ENCODE data around the gene TDRD12. TPM values are rescaled to one million over a fixed set of nuclear protein-coding genes. Genes with fewer than 3 reads are reported as not detected.

Gene TDRD12
- total RNA-seq, 5 donors from 2014 or later (not counting 1 experiment from before 2014, with no cell fraction given), result 0.36 to 1.0 (median 0.63) TPM

DNA sequence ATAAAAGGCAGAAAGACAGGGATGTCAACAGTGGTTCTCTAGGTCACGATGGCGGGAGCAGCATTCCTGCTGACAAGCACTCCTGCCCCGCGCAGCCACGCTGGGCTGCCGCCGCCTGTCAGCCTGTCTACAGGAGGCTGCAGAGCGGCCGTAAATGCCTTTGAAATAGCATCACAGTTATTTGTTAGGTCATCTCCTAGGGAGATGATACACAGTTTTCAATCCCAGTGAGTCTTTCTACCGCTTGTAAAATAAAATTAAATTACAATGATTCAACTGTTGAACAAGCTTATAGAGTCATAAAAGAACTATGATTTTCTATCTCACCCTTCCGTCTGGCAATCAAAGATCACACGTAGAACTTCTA is 157.3 kb downstream of the TDRD12 start:
- peaks cover 0 to 10% of the 10 kb centered on the region in 2 donors for H3K36me3 ChIP-seq (ENCODE audit: control insufficient read depth in 2 of 2, extremely low read depth in 1 of 2, insufficient read depth in 1 of 2, low read length in 1 of 2)
- CTCF ChIA-PET, result no interaction called here
- Mint-ChIP-seq H3K27me3 (no peaks in the 10 kb centered on the region), H3K4me3 (no peak overlapping the region), H3K9me3 (no peaks in the 10 kb centered on the region), H3K4me1 (peaks cover 0 to 5% (median 0%) of the 10 kb centered on the region in 3 donors), H3K27ac (no peak overlapping the region), H3K36me3 (peaks cover 18% of the 10 kb centered on the region)
- H3K4me1 ChIP-seq (ENCODE audit: control insufficient read depth in 1 of 2, extremely low read depth in 1 of 2, insufficient read depth in 2 of 2, low read length in 2 of 2), result no peaks in the 10 kb centered on the region
- no peak for ATAC-seq (replicated peaks in 1 of 4)
- POLR2A ChIA-PET, result no interaction called here
- no peak overlapping the region for H3K4me3 ChIP-seq (ENCODE audit: control insufficient read depth in 1 of 2, extremely low read depth in 1 of 2, low read length in 1 of 2)
- no peaks in the 10 kb centered on the region for H3K9me3 ChIP-seq
- WGBS (ENCODE audit: insufficient coverage), result 99% methylated on average over 11 of the region's 12 CpGs
- no peak overlapping the region for H3K27ac ChIP-seq (ENCODE audit: low read length)
- DNase-seq, result no peak
- H3K27me3 ChIP-seq (replicated peaks in 1 of 2; ENCODE audit: control insufficient read depth in 2 of 2, extremely low read depth in 1 of 2, insufficient read depth in 2 of 2, low read length in 1 of 2), result no peaks in the 10 kb centered on the region

Other genes with a start within 250 kb of the TDRD12 start
- gene PDCD5, start 138.6 kb upstream of the TDRD12 start, total RNA-seq, result 10 to 100 TPM; 21.8 to 69.9 (median 62.5) TPM
- 10 to 100 TPM; 32.1 to 49.7 (median 42.7) TPM for gene ANKRD27, start 44.6 kb upstream of the TDRD12 start, total RNA-seq
- gene RGS9BP, start 43.9 kb upstream of the TDRD12 start, total RNA-seq, result under 1 TPM; 0.18 to 0.82 (median 0.51) TPM
- 10 to 100 TPM in 4 of 5 donors, 1 to 10 TPM in 1; 9.6 to 14.7 (median 11.5) TPM for gene NUDT19, start 27.9 kb upstream of the TDRD12 start, total RNA-seq
- under 1 TPM in 4 of 5 donors, not detected in 1; 0.28 to 0.82 (median 0.38) TPM for gene SLC7A9, start 150.0 kb downstream of the TDRD12 start, total RNA-seq

Measured in T-cell (primary cell).